Left ventricle myocardium inferior (tissue), 1 donor: Measurements from ENCODE around the gene MYO18A. TPM values are rescaled to one million over a fixed set of nuclear protein-coding genes. Genes with fewer than 3 reads are reported as not detected.
"Not testable (repeated sequence)": the region's sequence is repeated elsewhere in the genome, so short reads cannot be mapped to it uniquely, and the experiment has no call there.

ENCODE experiments used
- DNase-seq: peaks from one replicate; pipeline ENCODE4 v3.0.0-alpha.2; 2020
- H3K27ac ChIP-seq: fragments of 200-600 bp; replicated peaks from 2 replicates; pipeline ENCODE4 v1.8.0; 2021
- H3K27me3 ChIP-seq: fragments of 200-600 bp; 2 replicates; pipeline ENCODE4 v1.8.0; 2021; ENCODE audit warnings: low read depth
- H3K36me3 ChIP-seq: fragments of 200-600 bp; 2 replicates; pipeline ENCODE4 v1.8.0; 2021
- H3K4me1 ChIP-seq: fragments of 200-600 bp; 2 replicates; pipeline ENCODE4 v1.8.0; 2021
- H3K4me3 ChIP-seq: fragments of 200-600 bp; 2 replicates; pipeline ENCODE4 v1.8.0; 2021; ENCODE audit warnings: mild to moderate bottlenecking, moderate library complexity
- H3K9me3 ChIP-seq: fragments of 200-600 bp; replicated peaks from 2 replicates; pipeline ENCODE4 v1.8.0; 2021
- CTCF ChIP-seq: fragments of 200-600 bp; IDR thresholded peaks from 2 replicates; pipeline ENCODE4 v1.8.0; 2021; ENCODE audit warnings: antibody characterized with exemption, mild to moderate bottlenecking, borderline replicate concordance
- intact Hi-C: fragments of 100-400 bp; cut with micrococcal nuclease; formaldehyde crosslinking; loops from one replicate; pipeline ENCODE4 v1.11.0; 2022
- total RNA-seq: library from RNA; stranded (reverse); fragmentation: NEBNext Ultra II Directional; extraction: Animal tissue kit (Norgen Biotek cat#: 25700); gene quantifications from one replicate; pipeline ENCODE4 v1.2.1, GENCODE V29; 2021
- donor health status: DM: no; HTN: yes; CAD: no; lungs with severe emphysema.

MYO18A gene
- total RNA-seq, 1 donor from 2014 or later, result 397 TPM

GRCh38 chr17:29148790-29149430 is 31.3 kb downstream of the MYO18A start:
- Histone ChIP-seq H3K4me1 (peaks cover 64% of the 10 kb centered on the region), H3K36me3 (no peaks in the 10 kb centered on the region), H3K27ac (peak overlapping the region; percentile 81), H3K27me3 (no peaks in the 10 kb centered on the region), H3K4me3 (peak overlapping the region; percentile 70), H3K9me3 (no peaks in the 10 kb centered on the region)
- peak; percentile 99 for TF ChIP-seq CTCF
- DNase-seq, result peak; percentile 95
- intact Hi-C loops, result loop anchor here (5.0 to 10.0 kb wide), 2 partner anchors 68 to 146 kb away; partner anchors contain the start of gene NUFIP2

GRCh38 chr17:29148257-29148789 is 31.9 kb downstream of the MYO18A start:
- no peak for DNase-seq
- intact Hi-C loops, result loop anchor here (5.0 to 10.0 kb wide), 2 partner anchors 69 to 146 kb away; partner anchors contain the start of gene NUFIP2
- H3K4me3 ChIP-seq, result peak overlapping the region; percentile 70
- no peaks in the 10 kb centered on the region for H3K27me3 ChIP-seq
- TF ChIP-seq CTCF, result no peak
- no peaks in the 10 kb centered on the region for H3K9me3 ChIP-seq
- peak overlapping the region; percentile 81 for H3K27ac ChIP-seq
- H3K4me1 ChIP-seq, result peaks cover 66% of the 10 kb centered on the region
- no peaks in the 10 kb centered on the region for H3K36me3 ChIP-seq

GRCh38 chr17:29147682-29148081 is 32.5 kb downstream of the MYO18A start:
- Histone ChIP-seq H3K27me3 (no peaks in the 10 kb centered on the region), H3K27ac (peak overlapping the region; percentile 81), H3K36me3 (no peaks in the 10 kb centered on the region), H3K9me3 (no peaks in the 10 kb centered on the region), H3K4me1 (peaks cover 68% of the 10 kb centered on the region), H3K4me3 (no peak overlapping the region)
- TF ChIP-seq CTCF, result no peak
- intact Hi-C loops, result loop anchor here (5.0 to 10.0 kb wide), 2 partner anchors 70 to 147 kb away; partner anchors contain the start of gene NUFIP2
- no peak for DNase-seq

- not testable (repeated sequence) for DNase-seq, H3K27ac ChIP-seq, H3K36me3 ChIP-seq, H3K9me3 ChIP-seq, H3K27me3 ChIP-seq, H3K4me3 ChIP-seq
- intact Hi-C loops, result loop anchor here (5.0 to 10.0 kb wide), 2 partner anchors 70 to 148 kb away; partner anchors contain the start of gene NUFIP2
- H3K4me1 ChIP-seq, result peaks cover 73% of the 10 kb centered on the region
Measured at GRCh38 chr17:29147228-29147627, 33.0 kb downstream of the MYO18A start.

- no peaks in the 10 kb centered on the region for H3K36me3 ChIP-seq
- no peaks in the 10 kb centered on the region for H3K27me3 ChIP-seq
- H3K4me3 ChIP-seq, result no peak overlapping the region
- H3K4me1 ChIP-seq, result peaks cover 80% of the 10 kb centered on the region
- no peak for TF ChIP-seq CTCF
- H3K9me3 ChIP-seq, result no peaks in the 10 kb centered on the region
- peak overlapping the region; percentile 18 for H3K27ac ChIP-seq
- intact Hi-C loops, result loop anchor here (5.0 to 10.0 kb wide), 2 partner anchors 71 to 148 kb away; partner anchors contain the start of gene NUFIP2
- DNase-seq, result no peak
Measured at GRCh38 chr17:29146369-29146972, 33.7 kb downstream of the MYO18A start.
